ENCODE measurements around the gene WDR70.
"Not testable (repeated sequence)": the region's sequence is repeated elsewhere in the genome, so short reads cannot be mapped to it uniquely, and the experiment has no call there.

The WDR70 gene

GRCh38 chr5:37575541-37576489 is 196.7 kb downstream of the WDR70 start:
- DNase-seq: no peak

DNA sequence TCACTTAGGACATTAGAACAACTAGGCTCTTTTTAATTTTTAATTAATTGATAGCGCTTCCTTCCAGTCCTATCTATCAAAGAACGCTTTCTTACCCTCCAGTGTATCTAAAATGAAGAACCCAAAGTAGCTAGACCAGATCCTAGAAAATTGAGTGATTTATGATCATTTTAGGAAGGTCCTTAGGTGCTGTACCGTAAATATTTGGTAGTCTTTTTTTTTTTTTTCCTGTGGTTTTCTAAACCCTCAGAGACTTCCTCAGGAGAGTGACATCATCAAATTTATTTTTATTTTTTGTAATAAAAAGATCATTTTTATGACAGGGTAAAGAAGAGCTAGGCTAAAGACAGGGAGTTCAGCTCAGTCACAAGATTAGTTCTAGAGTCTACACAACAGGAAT is 197.4 kb downstream of the WDR70 start:
- DNase-seq: no peak

DNA sequence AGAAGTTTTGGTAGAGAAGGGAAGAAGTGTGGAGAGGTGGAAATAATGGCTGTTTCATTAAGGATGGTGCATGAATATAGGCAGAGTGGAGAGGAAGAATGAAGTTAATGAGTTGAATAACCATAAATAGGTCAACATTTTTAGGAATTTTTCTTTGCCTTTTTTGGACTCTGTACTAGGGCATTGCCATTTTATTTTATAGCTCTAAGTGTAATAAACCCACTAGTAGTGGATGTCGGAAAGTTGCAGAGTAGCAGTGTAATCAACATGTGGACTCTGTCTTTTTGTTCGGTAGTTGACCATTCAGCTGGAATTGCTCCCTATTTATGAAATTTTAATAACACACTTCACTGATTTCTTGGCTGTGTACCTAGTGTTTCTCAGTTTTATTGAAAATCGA is 199.1 kb downstream of the WDR70 start:
- DNase-seq: no peak

GRCh38 chr5:37580106-37580505 is 201.0 kb downstream of the WDR70 start:
- DNase-seq: no peak

- no peak for DNase-seq
Observed at GRCh38 chr5:37582202-37582601, 203.1 kb downstream of the WDR70 start.

DNA sequence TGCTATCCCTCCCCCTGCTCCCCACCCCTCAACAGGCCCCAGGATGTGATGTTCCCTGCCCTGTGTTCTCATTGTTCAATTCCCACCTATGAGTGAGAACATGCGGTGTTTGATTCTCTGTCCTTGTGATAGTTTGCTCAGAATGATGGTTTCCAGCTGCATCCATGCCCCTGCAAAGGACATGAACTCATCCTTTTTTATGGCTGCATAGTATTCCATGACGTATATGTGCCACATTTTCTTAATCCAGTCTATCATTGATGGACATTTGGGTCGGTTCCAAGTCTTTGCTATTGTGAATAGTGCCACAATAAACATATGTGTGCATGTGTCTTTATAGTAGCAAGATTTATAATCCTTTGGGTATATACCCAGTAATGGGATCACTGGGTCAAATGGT is 214.2 kb downstream of the WDR70 start:
- DNase-seq: not testable (repeated sequence)

DNA sequence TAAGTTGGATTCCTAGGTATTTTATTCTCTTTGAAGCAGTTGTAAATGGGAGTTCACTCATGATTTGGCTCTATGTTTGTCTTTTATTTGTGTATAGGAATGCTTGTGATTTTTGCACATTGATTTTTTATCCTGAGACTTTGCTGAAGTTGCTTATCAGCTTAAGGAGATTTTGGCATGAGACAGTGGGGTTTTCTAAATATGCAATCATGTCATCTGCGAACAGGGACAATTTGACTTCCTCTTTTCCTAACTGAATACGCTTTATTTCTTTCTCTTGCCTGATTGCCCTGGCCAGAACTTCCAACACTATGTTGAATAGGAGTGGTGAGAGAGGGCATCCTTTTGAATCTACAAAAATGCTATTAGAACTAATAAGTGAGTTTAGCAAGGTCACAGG is 215.7 kb downstream of the WDR70 start:
- DNase-seq: peak; percentile 4

GRCh38 chr5:37598733-37599132 is 219.6 kb downstream of the WDR70 start:
- DNase-seq: no peak

- no peak for DNase-seq
Observed at GRCh38 chr5:37601163-37601562, 222.0 kb downstream of the WDR70 start.

GRCh38 chr5:37603072-37603471 is 224.0 kb downstream of the WDR70 start:
- DNase-seq: no peak

DNA sequence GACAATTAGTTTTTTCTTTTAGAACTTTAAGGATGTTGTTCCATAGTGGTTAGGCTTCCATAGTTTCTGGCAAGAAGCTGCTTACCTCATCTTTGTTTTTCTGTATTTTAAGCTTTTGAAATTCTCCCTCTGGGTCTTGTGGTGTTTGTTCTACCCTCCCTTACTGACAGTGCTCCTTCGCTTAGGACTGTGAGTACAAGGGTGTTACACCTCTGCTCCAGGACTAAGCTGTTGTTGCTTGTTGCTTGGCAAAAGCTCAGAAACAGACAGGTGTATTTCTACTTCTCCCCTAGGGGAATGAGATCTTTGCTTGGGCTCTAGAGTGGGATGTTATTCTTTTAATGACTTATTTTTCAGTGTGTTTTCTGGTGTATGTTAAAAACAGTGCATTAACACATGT is 225.2 kb downstream of the WDR70 start:
- DNase-seq: no peak

- no peak for DNase-seq
Observed at GRCh38 chr5:37606148-37606547, 227.0 kb downstream of the WDR70 start.

DNA sequence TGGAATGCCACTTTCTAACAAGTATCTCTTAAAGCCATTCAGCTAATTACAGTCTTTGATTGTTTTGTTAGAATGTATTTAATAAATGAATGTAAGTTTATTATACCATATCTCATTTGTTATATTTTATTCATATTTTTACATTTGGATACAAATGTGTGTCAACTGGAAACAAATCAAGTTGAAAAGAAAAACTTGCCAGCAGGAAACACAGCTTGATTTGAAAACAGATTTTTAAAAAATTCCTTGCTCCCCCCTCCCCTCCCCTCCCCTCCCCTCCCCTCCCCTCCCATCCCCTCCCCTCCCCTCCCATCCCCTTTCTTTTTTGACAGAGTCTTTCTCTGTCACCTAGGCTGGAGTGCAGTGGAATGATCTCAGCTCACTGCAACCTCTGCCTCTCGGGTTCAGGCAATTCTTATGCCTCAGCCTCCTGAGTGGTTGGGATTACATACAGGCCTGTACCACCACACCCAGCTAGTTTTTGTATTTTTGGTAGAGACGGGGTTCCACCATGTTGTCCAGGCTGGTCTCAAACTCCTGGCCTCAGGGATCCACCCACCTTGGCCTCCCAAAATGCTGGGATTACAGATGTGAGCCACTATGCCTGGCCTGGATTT is 227.6 kb downstream of the WDR70 start:
- DNase-seq: no peak

DNA sequence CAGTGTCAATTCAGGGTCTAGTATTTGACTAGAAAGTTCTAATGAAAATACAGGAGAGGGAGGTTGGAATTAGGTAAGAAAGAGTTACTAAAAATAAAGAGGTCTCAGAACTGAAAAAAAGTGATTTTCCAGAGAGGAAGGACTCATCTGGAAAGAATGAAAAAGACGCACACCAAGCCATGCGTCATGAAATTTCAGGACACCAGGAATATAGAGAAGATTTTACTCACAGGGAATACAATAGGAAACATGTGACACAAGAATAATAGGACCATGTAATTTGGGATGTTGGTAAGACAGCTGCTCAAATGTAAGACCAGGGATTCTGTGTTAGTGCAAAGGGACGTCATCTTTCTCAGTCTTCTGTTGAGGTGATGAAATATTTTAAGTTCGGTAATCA is 236.1 kb downstream of the WDR70 start:
- no peak for DNase-seq

GRCh38 chr5:37619353-37619752 is 240.2 kb downstream of the WDR70 start:
- DNase-seq: no peak

GRCh38 chr5:37622354-37622753 is 243.2 kb downstream of the WDR70 start:
- not testable (repeated sequence) for DNase-seq

GRCh38 chr5:37626266-37626665 is 247.1 kb downstream of the WDR70 start:
- no peak for DNase-seq

GRCh38 chr5:37628876-37629275 is 249.8 kb downstream of the WDR70 start:
- DNase-seq: no peak

DNA sequence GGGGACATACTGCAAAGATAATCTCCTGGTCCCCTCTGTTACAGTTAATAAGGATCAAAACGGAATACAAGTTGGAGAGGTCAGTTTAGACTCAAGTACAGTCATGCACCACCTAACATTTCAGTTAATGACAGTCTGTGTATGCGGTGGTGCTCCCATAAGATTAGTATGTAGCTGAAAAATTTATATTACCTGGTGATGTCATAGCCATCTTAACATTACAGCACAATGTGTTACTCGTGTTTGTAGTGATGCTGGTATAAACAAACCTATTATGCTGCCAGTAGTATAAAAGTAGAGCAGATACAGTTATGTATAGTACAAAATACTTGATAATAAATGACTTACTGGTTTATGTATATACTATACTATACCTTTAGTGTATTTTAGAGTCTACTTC is 252.8 kb downstream of the WDR70 start:
- no peak for DNase-seq

GRCh38 chr5:37637165-37637845 is 258.2 kb downstream of the WDR70 start:
- no peak for DNase-seq

- DNase-seq: no peak
Observed at GRCh38 chr5:37638897-37639296, 259.8 kb downstream of the WDR70 start.

- no peak for DNase-seq
Observed at GRCh38 chr5:37640088-37640487, 261.0 kb downstream of the WDR70 start.

GRCh38 chr5:37641933-37642332 is 262.8 kb downstream of the WDR70 start:
- no peak for DNase-seq

DNA sequence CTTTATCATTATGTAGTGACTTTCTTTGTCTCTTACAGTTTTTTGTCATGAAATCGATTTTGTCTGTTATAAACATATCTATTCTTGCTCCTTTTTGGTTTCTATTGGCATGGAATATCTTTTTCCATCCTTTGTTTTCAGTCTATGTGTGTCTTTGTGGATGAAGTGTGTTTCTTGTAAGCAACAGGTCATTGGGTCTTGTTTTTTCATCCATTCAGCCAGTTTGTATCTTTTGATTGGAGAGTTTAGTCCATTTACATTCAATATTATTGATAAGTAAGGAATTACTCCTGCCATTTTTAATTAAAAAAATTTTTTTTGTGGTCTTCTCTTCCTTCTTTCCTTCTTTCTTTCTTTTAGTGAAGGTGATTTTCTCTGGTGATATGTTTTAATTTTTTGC is 266.6 kb downstream of the WDR70 start:
- no peak for DNase-seq

Data from suppressor macrophage treated with lipopolysaccharide for 4 hours (primary cell).